Esophagus muscularis mucosa (tissue), 3 donors: ENCODE measurements around the gene SLC25A47.

Experiments
- CTCF ChIP-seq, 3 experiments: fragments of 200-600 bp in 2 of 3; fragments of 450-650 bp in 1 of 3; sonication (generic) in 2 of 3; IDR thresholded peaks; one replicate each; pipeline ENCODE4 v1.5.1; 2017 to 2019; ENCODE audit warnings: antibody characterized with exemption in 3 of 3, mild to moderate bottlenecking in 2 of 3, moderate library complexity in 1 of 3
- EP300 ChIP-seq: sonication (generic); formaldehyde crosslinking; IDR thresholded peaks from one replicate; pipeline ENCODE4 v1.6.1; 2017; ENCODE audit warnings: antibody characterized with exemption

- TF ChIP-seq CTCF (IDR thresholded peaks at IDR 0.05) (no peak), EP300 (no peak)
Measured at GRCh38 chr14:100322138-100322957, 791 bp upstream of the SLC25A47 start.
